HCT116 (cell line): ENCODE results near the gene ORAI2. TPM values are rescaled to one million over a fixed set of nuclear protein-coding genes. Genes with fewer than 3 reads are reported as not detected.

Source experiments
- ATAC-seq: fragments of 200-7000 bp; cut with Tn5 transposase; 2 replicates; pipeline ENCODE4 v1.9.1; 2020; ENCODE audit warnings: mild to moderate bottlenecking, moderate library complexity
- BruUV-seq: library from RNA; stranded (reverse); fragments of 400-500 nt; replicated peaks from 2 replicates; lab custom pipeline; 2021; lab: Mats Ljungman, UMichigan
- CTCF ChIA-PET: fragments of 300-600 bp; sonication (Branson Sonifier 250); formaldehyde crosslinking; loops from one replicate; lab custom pipeline; 2021; ENCODE audit warnings: antibody characterized with exemption; lab: Charles Lee
- POLR2A ChIA-PET: fragments of 300-600, 350-600 bp; sonication (Branson Sonifier 250); formaldehyde crosslinking; loops from one replicate; lab custom pipeline; 2021; ENCODE audit warnings: antibody characterized with exemption; lab: Charles Lee
- RAD21 ChIA-PET, 2 experiments: fragments of 300-600 bp; sonication (Branson Sonifier 250); formaldehyde crosslinking; loops; one replicate each; lab custom pipeline; 2023; ENCODE audit warnings: low total read pairs in 2 of 2; ENCODE audit not compliant: uncharacterized antibody in 2 of 2, unreplicated experiment in 2 of 2, low non-redundant PET in 1 of 2; lab: Charles Lee
- DNase-seq: peaks from one replicate; pipeline ENCODE4 v3.0.0-alpha.2; 2010; ENCODE audit warnings: low read depth, low spot score
- H2AFZ ChIP-seq: fragments of 200-600 bp; shearing (Covaris generic), sonication (generic); 2 replicates; pipeline ENCODE4 v1.6.1; 2017; ENCODE audit warnings: low read depth, mixed run types, mixed read lengths, antibody characterized with exemption, low read length; ENCODE audit not compliant: poor library complexity, severe bottlenecking
- H3K27ac ChIP-seq: 2 replicates; pipeline ENCODE4 v1.5.1; 2012; ENCODE audit warnings: low read depth, low read length
- H3K27me3 ChIP-seq: fragments of 200-600 bp; sonication (generic); 2 replicates; pipeline ENCODE4 v1.6.1; 2016; ENCODE audit warnings: mixed run types, low read length, mixed read lengths; ENCODE audit not compliant: insufficient read depth
- H3K36me3 ChIP-seq, 2 experiments: fragments of 200-500 bp in 1 of 2; fragments of 200-600 bp in 1 of 2; sonication (Bioruptor generic) in 1 of 2; sonication (generic) in 1 of 2; 2 replicates each; pipeline versions ENCODE4 v1.5.1 to v1.6.1; 2014 to 2016; ENCODE audit warnings: low read length in 2 of 2, inconsistent platforms in 1 of 2, mixed read lengths in 1 of 2, mixed run types in 1 of 2; ENCODE audit not compliant: insufficient read depth in 2 of 2, control insufficient read depth in 1 of 2
- H3K4me1 ChIP-seq, 2 experiments: fragments of 200-600 bp in 1 of 2; sonication (generic) in 1 of 2; 2 replicates each; pipeline versions ENCODE4 v1.5.1 to v1.6.1; 2012 to 2017; ENCODE audit warnings: low read length in 2 of 2, inconsistent platforms in 1 of 2, mild to moderate bottlenecking in 1 of 2, mixed read lengths in 1 of 2, mixed run types in 1 of 2, moderate library complexity in 1 of 2; ENCODE audit not compliant: insufficient read depth in 2 of 2, control insufficient read depth in 1 of 2
- H3K4me2 ChIP-seq: fragments of 200-600 bp; sonication (generic); 2 replicates; pipeline ENCODE4 v1.6.1; 2017; ENCODE audit warnings: mixed run types, low read length, mixed read lengths
- H3K4me3 ChIP-seq, 2 experiments: fragments of 200-600 bp in 1 of 2; sonication (generic) in 1 of 2; replicated peaks in 1 of 2; 2 replicates each; pipeline ENCODE4 v1.5.1; 2011 to 2016; ENCODE audit warnings: low read length in 2 of 2, control low read depth in 1 of 2, low read depth in 1 of 2, mild to moderate bottlenecking in 1 of 2, mixed read lengths in 1 of 2, mixed run types in 1 of 2
- H3K79me2 ChIP-seq: fragments of 200-600 bp; sonication (generic); 2 replicates; pipeline ENCODE4 v1.6.1; 2017; ENCODE audit warnings: mild to moderate bottlenecking, mixed run types, low read length, moderate library complexity, mixed read lengths; ENCODE audit not compliant: insufficient read depth
- H3K9ac ChIP-seq: fragments of 200-600 bp; sonication (generic); 2 replicates; pipeline ENCODE4 v1.6.1; 2016; ENCODE audit warnings: low read length, mixed read lengths
- H3K9me2 ChIP-seq: fragments of 200-600 bp; sonication (generic), shearing (Covaris generic); 2 replicates; pipeline ENCODE4 v1.6.1; 2017; ENCODE audit warnings: mixed run types, mild to moderate bottlenecking, moderate library complexity; ENCODE audit not compliant: insufficient read depth
- H3K9me3 ChIP-seq, 2 experiments: fragments of 200-500 bp in 1 of 2; fragments of 200-600 bp in 1 of 2; sonication (Bioruptor generic) in 1 of 2; sonication (generic) in 1 of 2; 2 replicates each; pipeline ENCODE4 v1.6.1; 2014 to 2017; ENCODE audit warnings: low read length in 2 of 2, mixed read lengths in 2 of 2, inconsistent platforms in 1 of 2, low read depth in 1 of 2, mild to moderate bottlenecking in 1 of 2, mixed run types in 1 of 2, moderate library complexity in 1 of 2; ENCODE audit not compliant: control insufficient read depth in 1 of 2, insufficient read depth in 1 of 2
- H4K20me1 ChIP-seq: fragments of 200-600 bp; sonication (generic), shearing (Covaris generic); 2 replicates; pipeline ENCODE4 v1.6.1; 2017; ENCODE audit warnings: mixed run types, mild to moderate bottlenecking, moderate library complexity; ENCODE audit not compliant: insufficient read depth
- CBX3 ChIP-seq: IDR thresholded peaks from 2 replicates; pipeline ENCODE4 v1.6.1; 2012; ENCODE audit warnings: low read depth
- CEBPB ChIP-seq: IDR thresholded peaks from 2 replicates; pipeline ENCODE4 v1.6.1; 2012; ENCODE audit warnings: low read depth
- CTCF ChIP-seq, 3 experiments: fragments of 200-600 bp in 1 of 3; sonication (generic) in 1 of 3; IDR thresholded peaks in 2 of 3; conservative IDR thresholded peaks in 1 of 3; 2 replicates each; pipeline ENCODE4 v1.5.1; 2012 to 2017; ENCODE audit warnings: low read depth in 2 of 3, low read length in 2 of 3, antibody characterized with exemption in 1 of 3, borderline replicate concordance in 1 of 3, control low read depth in 1 of 3, mild to moderate bottlenecking in 1 of 3, mixed read lengths in 1 of 3, mixed run types in 1 of 3, moderate library complexity in 1 of 3; ENCODE audit not compliant: insufficient read depth in 1 of 3
- EZH2 ChIP-seq: fragments of 200-600 bp; sonication (generic); IDR thresholded peaks from 2 replicates; pipeline ENCODE4 v1.6.1; 2017; ENCODE audit warnings: antibody characterized with exemption, mixed run types
- EZH2phosphoT487 ChIP-seq: fragments of 200-600 bp; IDR thresholded peaks from 2 replicates; pipeline ENCODE4 v1.6.1; 2018; ENCODE audit warnings: antibody characterized with exemption, borderline replicate concordance
- FOSL1 ChIP-seq: IDR thresholded peaks from 2 replicates; pipeline ENCODE4 v1.6.1; 2012; ENCODE audit warnings: low read depth
- POLR2A ChIP-seq: IDR thresholded peaks from 2 replicates; pipeline ENCODE4 v1.7.0; 2011; ENCODE audit warnings: borderline replicate concordance; ENCODE audit not compliant: insufficient read depth, insufficient read length; ENCODE audit errors: extremely low read depth
- POLR2AphosphoS5 ChIP-seq: IDR thresholded peaks from 2 replicates; pipeline ENCODE4 v1.6.1; 2011; ENCODE audit warnings: mild to moderate bottlenecking, low read depth, low read length, moderate library complexity
- SP1 ChIP-seq: IDR thresholded peaks from 2 replicates; pipeline ENCODE4 v1.6.1; 2012; ENCODE audit warnings: low read depth
- ZNF274 ChIP-seq: fragments of 200-500 bp; sonication (Bioruptor generic); IDR thresholded peaks from 2 replicates; pipeline ENCODE4 v1.6.1; 2014; ENCODE audit warnings: mild to moderate bottlenecking, low read depth, low read length, inconsistent platforms
- intact Hi-C: fragments of 100-400 bp; cut with micrococcal nuclease; formaldehyde crosslinking; loops from 2 replicates; pipeline ENCODE4 v1.10.0; 2022
- total RNA-seq: library from RNA; stranded (reverse); gene quantifications from one replicate; pipeline ENCODE4 v1.2.1, GENCODE V29; 2021; ENCODE audit not compliant: unreplicated experiment
- TF ChIP-seq, protein P1 (sequence below): IDR thresholded peaks from 2 replicates; pipeline ENCODE4 v1.6.1; 2011; ENCODE audit warnings: mild to moderate bottlenecking, low read length, moderate library complexity; ENCODE audit not compliant: insufficient replicate concordance; ENCODE audit errors: extremely low read depth

Gene ORAI2
- total RNA-seq, 1 experiment from 2014 or later = 13.2 TPM

DNA sequence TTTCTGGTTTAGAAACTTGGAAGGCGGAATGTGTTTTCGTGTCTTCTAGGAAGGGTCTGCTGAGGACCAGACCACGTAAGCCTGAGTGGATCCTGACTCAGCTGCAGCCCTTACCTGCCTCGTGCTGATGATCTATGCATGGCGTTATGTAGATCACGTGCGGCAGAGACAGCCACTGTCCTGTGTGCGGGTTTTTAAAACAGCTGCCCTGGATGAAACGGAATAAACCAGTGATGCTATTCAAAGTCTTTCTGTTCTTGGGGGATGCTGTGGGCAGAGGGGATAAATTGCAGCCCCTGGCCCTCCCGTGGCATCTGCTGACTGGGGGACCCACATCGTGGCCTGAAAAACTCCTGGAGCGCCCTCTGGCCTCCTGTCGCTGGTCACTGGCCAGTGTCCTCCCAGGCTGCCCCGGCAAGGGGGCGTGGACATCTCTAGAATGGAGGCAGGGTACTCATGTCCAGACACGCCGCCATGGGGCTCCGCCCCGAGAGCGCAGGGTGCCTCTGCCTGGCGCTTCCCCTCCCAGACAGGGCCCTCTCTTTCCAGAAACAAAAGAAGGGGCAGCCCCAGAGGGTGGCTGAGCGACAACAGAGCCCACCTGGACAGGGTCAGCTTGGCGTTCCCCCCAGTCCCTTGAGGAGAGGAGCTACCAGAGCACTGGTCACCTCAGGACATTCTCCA lies 18.1 kb downstream of the ORAI2 start:
- CTCF ChIA-PET = interaction anchor here (2.2 kb wide), 1 partner anchor 39 kb away, joined by 14 read pairs; no protein-coding TSS in a partner anchor
- BruUV-seq = no TSS peak
- Histone ChIP-seq H2AFZ (no peak overlapping the region), H3K27ac (no peak overlapping the region), H3K4me2 (no peak overlapping the region), H4K20me1 (no peaks in the 10 kb centered on the region), H3K9me3 (no peaks in the 10 kb centered on the region), H3K9ac (no peak overlapping the region), H3K36me3 (no peaks in the 10 kb centered on the region; a peak in 2 of 4 replicates), H3K79me2 (no peaks in the 10 kb centered on the region), H3K4me3 (no peak overlapping the region), H3K4me1 (peaks cover 15 to 23% of the 10 kb centered on the region in 2 experiments), H3K27me3 (no peaks in the 10 kb centered on the region), H3K9me2 (no peaks in the 10 kb centered on the region)
- no peak for DNase-seq
- RAD21 ChIA-PET = no interaction called here
- no peak for ATAC-seq
- intact Hi-C loops = loop anchor here (5.0 kb wide), 1 partner anchor 174 kb away; no protein-coding TSS in a partner anchor
- POLR2A ChIA-PET = no interaction called here
- no peak for TF ChIP-seq CEBPB
- TF ChIP-seq, protein P1, sequence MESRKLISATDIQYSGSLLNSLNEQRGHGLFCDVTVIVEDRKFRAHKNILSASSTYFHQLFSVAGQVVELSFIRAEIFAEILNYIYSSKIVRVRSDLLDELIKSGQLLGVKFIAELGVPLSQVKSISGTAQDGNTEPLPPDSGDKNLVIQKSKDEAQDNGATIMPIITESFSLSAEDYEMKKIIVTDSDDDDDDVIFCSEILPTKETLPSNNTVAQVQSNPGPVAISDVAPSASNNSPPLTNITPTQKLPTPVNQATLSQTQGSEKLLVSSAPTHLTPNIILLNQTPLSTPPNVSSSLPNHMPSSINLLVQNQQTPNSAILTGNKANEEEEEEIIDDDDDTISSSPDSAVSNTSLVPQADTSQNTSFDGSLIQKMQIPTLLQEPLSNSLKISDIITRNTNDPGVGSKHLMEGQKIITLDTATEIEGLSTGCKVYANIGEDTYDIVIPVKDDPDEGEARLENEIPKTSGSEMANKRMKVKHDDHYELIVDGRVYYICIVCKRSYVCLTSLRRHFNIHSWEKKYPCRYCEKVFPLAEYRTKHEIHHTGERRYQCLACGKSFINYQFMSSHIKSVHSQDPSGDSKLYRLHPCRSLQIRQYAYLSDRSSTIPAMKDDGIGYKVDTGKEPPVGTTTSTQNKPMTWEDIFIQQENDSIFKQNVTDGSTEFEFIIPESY = no peak
- no peak for TF ChIP-seq EZH2phosphoT487
- no peak for TF ChIP-seq CBX3
- TF ChIP-seq POLR2A = no peak
- no peak for TF ChIP-seq ZNF274
- no peak for TF ChIP-seq EZH2
- no peak for TF ChIP-seq POLR2AphosphoS5
- no peak for TF ChIP-seq FOSL1
- no peak for TF ChIP-seq CTCF (IDR thresholded peaks at IDR 0.05 in 2 of 3, conservative IDR thresholded peaks at IDR 0.05 in 1 of 3; ENCODE audit: borderline replicate concordance in 1 of 3, insufficient read depth in 1 of 3, low read depth in 2 of 3, low read length in 2 of 3)
- no peak for TF ChIP-seq SP1
